Activated T-cell treated with anti-CD3 and anti-CD28 coated beads for 1 hour (primary cell): ENCODE measurements around the gene GLCCI1.
"Not testable (repeated sequence)": the region's sequence is repeated elsewhere in the genome, so short reads cannot be mapped to it uniquely, and the experiment has no call there.

ENCODE experiments used
- DNase-seq: peaks from one replicate; pipeline ENCODE4 v3.0.0-alpha.2; 2020; ENCODE audit warnings: low read depth

The GLCCI1 gene

GRCh38 chr7:8051373-8051772, 82.8 kb downstream of the GLCCI1 start:
- DNase-seq: no peak

- DNase-seq: no peak
Observed at GRCh38 chr7:8051998-8052397, 83.4 kb downstream of the GLCCI1 start.

GRCh38 chr7:8052824-8053223, 84.2 kb downstream of the GLCCI1 start:
- no peak for DNase-seq

- no peak for DNase-seq
Observed at GRCh38 chr7:8056439-8056838, 87.8 kb downstream of the GLCCI1 start.

GRCh38 chr7:8057566-8057965, 89.0 kb downstream of the GLCCI1 start:
- no peak for DNase-seq

- no peak for DNase-seq
Observed at GRCh38 chr7:8058322-8058721, 89.7 kb downstream of the GLCCI1 start.

GRCh38 chr7:8058852-8059251, 90.3 kb downstream of the GLCCI1 start:
- no peak for DNase-seq

- no peak for DNase-seq
Observed at GRCh38 chr7:8060241-8060640, 91.6 kb downstream of the GLCCI1 start.

GRCh38 chr7:8063300-8063699, 94.7 kb downstream of the GLCCI1 start:
- DNase-seq: not testable (repeated sequence)

GRCh38 chr7:8063706-8064297, 95.2 kb downstream of the GLCCI1 start:
- no peak for DNase-seq

- DNase-seq: no peak
Observed at GRCh38 chr7:8064828-8065227, 96.2 kb downstream of the GLCCI1 start.

- no peak for DNase-seq
Observed at GRCh38 chr7:8065356-8065813, 96.8 kb downstream of the GLCCI1 start.

GRCh38 chr7:8068892-8069686, 100.5 kb downstream of the GLCCI1 start:
- no peak for DNase-seq

GRCh38 chr7:8070451-8071180, 102.0 kb downstream of the GLCCI1 start:
- DNase-seq: no peak

- DNase-seq: no peak
Observed at GRCh38 chr7:8078418-8078817, 109.8 kb downstream of the GLCCI1 start.

GRCh38 chr7:8082762-8083161, 114.2 kb downstream of the GLCCI1 start:
- no peak for DNase-seq

GRCh38 chr7:8084836-8085235, 116.2 kb downstream of the GLCCI1 start:
- DNase-seq: no peak

- DNase-seq: no peak
Observed at GRCh38 chr7:8085420-8085819, 116.8 kb downstream of the GLCCI1 start.

GRCh38 chr7:8086239-8086638, 117.6 kb downstream of the GLCCI1 start:
- DNase-seq: no peak

GRCh38 chr7:8089036-8089780, 120.6 kb downstream of the GLCCI1 start:
- no peak for DNase-seq

GRCh38 chr7:8092140-8092539, 123.5 kb downstream of the GLCCI1 start:
- DNase-seq: no peak
